PC-9 (cell line): Measurements from ENCODE around the gene IGF2BP1.

Source experiments
- CTCF ChIP-seq: fragments of 200-600 bp; sonication (generic); conservative IDR thresholded peaks from 2 replicates; pipeline ENCODE4 v1.6.1; 2017; ENCODE audit warnings: mixed run types, antibody characterized with exemption, mild to moderate bottlenecking, moderate library complexity
- EZH2 ChIP-seq: fragments of 200-600 bp; sonication (generic); IDR thresholded peaks from 2 replicates; pipeline ENCODE4 v1.8.0; 2017; ENCODE audit warnings: antibody characterized with exemption, low read depth

- TF ChIP-seq CTCF (no peak), EZH2 (no peak)
Observed at GRCh38 chr17:49085565-49086315, 88.6 kb downstream of the IGF2BP1 start.
